NCI-H748 (cell line): ENCODE results near the gene RALGPS1.

ENCODE experiments used
- DNase-seq: peaks from one replicate; lab custom pipeline; 2025; ENCODE audit not compliant: unreplicated experiment; lab: John Stamatoyannopoulos, UW

Gene RALGPS1

DNA sequence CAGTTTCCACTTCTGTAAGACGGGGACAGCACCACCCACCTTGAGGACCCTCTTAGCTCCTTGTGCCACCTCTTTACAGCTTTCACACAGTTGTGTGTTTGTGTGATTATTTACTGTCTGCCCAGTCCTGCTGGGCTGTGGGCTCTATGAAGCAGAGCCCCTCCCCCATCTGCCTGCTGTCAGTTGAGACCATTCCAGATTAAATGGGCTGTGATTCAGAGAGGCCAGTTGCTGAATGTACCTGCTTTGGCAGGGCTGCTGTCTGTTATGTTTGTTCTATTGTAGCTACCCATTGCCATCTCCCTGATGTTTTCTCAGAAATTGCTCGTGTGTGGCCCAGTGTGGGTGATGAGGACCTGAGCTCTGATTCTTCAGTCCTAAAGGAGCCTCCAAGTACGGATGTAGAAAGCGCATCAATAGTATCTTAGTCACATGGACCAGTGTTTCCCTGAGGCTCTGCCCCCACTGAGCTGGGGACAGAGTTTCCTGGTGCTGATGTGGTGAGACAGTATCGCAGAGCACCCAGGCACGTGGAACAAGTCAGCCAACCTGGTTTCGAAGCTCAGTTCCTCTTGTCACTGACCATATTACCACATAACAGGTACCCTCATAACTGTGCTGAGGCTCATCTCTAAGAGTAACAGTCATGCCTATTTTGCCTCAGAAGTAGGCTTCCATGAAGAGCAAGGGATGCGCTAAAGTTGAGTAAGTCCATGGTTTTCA is 204.2 kb downstream of the RALGPS1 start:
- DNase-seq = no peak

DNA sequence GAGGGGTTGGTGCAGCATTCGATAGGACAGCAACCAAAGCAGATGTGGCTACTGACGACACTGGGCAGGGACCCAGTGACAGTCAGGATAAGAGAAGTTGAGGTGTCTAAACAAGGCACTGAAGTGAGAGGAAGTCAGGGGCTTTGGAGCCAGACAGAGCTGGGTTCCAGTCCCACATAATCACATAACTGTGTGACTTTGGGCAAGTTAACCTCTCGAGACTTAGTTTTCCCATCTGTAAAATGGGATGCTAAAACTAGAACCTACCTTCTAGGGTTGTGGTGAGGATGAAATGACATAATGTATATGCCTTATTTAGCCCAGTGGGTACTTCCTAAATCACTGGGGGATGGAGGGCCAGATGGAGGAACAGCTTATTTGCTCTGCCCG is 204.7 kb downstream of the RALGPS1 start:
- DNase-seq = no peak

DNA sequence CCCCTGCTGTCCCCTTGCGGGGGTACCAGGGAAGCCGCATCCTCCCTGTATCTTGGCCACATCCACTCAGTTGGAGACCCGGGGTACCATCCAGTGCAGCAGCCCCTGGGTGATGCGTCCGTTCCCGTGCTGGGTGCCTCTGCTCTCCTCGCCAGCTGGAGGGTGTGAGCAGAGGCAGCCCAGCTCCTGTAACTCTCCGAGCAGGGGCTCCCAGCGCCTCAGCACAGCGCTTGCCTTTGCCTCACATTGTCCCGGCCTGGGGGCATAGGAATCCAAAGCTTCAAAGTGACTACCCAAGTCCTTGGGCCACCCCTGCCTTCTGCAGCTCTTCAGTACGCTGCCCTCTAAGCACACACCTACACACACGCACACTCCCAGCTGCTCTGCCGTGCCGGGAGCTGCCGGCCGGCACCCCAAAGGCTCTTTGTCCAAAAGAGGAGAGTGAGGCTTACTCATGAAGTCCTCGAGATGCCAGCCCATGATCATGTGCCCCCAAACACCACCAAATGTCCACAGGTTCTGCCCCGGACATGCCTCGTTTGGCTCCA is 207.1 kb downstream of the RALGPS1 start:
- no peak for DNase-seq

DNA sequence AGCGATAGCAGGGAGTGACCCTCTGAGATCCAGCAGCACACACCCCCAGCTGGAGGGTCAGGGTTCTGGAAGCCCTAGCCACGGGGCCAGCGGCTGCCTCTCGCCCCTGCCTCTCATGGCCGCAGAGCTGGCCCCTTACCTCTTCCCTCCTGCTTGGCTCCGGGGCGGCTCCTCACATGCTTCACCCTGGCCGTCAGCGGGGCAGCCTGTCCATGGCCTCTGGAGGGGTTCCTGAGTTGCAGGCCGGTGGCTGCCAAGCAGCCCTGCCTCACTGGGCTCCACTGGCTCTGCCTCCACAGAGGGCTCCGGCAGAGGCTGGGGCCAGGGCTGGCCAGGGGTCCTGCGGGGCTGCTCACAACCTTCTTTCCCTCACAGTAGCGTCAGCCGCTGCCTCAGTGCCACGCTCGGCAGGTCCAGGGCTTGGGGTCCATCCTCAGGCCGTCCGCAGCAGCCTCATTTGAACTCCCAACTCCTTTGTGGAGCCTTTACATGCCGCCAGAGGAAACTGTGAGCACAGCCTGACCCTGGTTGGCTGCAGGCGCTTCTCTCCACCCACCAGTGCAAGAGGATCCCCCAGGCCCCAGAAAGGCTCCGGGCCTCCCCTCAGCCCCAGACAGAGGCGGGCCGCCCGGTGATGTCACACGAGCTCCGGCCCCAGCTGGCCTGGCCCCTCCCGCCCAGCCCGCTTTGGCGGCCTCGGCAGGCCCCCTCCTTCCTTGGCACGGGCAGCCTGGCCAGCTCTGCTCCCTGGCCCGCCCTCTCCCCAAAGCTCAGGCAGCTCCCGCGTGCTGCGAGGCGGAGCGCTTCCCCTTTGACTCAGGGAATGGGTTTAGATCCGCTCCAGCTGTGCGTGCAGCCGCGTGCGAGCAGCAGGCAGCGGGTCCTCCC is 207.8 kb downstream of the RALGPS1 start, which contains the start of gene ANGPTL2:
Gene ANGPTL2, minus strand, starts transcription at position 460 of the 888 bp plus-strand sequence. CDS start 13,904 bp downstream, outside the sequence.
- peak; percentile 69 for DNase-seq

DNA sequence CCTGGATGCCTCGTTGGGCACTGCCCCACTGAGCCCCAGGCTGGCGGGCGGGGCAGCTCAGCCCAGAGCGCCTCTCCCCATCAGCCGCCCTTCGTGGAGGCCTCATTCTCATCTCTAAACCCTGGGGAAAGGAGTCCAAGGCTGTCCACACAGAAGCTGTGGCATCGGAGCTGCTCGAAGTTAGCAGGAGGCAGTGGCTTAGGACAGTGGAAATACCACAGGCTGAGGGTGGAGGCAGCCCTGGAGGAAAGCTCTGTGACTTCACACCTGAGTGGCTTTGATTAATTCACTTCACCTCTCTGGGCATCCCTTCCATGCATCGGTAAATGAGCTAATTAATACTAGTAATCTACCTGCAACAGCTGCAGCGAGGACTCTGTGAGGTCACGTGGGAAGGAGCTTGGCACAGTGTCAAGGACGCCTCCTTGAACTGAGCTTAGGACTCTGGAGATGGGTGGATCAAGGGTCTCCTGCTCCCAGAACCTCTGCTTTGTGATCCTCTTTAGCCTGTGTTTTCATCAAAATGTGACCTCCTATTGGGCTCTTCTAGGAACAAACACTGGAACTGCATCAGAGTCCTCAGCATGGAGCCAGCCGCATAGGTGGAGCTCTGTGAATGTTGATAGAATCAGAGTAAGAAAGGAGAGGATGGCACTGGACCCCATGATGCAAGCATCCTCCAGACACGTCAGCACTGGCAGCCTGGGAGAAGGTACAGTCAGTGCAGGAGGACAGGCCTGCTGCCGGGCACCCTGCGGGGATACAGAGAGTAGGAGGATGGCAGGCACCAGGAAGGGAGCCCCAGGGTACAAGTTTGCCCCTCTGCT is 208.7 kb downstream of the RALGPS1 start:
- peak; percentile 36 for DNase-seq

DNA sequence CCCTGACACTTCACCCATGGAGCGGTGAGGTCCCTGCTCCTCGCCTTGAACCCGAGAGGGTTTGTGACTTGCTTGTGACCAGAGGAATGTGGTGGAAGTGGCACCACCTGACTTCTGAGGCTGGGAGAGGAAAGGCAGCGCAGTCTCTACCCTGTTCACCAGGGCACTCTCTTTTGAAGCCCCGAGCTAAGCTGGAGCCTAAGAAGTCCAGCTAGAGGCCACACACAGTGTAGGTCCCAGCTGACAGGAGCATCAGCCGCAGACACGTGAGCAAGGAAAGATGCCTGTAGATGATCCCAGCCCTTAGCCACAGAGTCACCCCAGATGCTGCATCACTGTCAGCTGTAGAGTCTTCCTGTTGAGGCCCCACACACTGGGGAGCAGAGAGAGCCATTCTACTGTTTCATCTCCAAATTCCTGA is 209.5 kb downstream of the RALGPS1 start:
- no peak for DNase-seq

DNA sequence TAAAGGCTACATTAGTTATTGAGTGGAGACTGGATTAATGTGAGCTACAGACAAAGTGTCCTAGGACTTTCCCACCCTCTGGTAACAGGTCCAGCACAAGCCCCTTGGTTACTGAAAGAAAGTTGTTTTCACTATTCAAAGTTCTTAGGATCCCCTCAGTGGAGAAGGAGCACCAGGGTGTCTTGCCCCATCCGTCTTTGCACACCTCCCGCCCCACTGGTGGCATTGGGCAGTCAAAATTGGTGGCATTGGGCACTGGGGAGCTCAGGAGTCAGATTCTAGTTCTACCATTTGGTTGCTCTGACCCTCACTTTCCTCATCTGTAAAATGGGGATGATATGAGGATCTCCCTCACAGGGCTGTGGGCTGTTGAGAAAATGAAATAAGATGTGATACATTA is 210.2 kb downstream of the RALGPS1 start:
- no peak for DNase-seq

DNA sequence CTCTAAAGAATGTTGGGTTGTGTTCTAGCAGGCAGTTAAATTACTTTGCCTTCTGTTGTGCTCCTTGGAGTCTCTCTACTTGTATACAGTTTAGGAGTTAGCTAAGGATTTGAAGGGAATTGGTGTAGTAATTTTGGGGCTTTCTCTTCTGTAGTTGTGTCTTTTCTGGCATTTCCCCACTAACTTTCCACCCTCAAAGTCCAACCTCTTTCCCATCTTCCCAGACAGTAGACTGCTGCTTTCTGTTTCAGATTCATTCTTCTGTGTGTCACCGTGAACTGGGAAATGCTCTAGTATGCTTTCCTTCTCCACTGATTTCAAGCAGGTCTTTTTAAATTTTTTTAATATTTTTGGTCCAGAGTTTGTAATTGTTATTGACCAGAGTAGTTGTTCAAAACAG is 212.4 kb downstream of the RALGPS1 start:
- no peak for DNase-seq

DNA sequence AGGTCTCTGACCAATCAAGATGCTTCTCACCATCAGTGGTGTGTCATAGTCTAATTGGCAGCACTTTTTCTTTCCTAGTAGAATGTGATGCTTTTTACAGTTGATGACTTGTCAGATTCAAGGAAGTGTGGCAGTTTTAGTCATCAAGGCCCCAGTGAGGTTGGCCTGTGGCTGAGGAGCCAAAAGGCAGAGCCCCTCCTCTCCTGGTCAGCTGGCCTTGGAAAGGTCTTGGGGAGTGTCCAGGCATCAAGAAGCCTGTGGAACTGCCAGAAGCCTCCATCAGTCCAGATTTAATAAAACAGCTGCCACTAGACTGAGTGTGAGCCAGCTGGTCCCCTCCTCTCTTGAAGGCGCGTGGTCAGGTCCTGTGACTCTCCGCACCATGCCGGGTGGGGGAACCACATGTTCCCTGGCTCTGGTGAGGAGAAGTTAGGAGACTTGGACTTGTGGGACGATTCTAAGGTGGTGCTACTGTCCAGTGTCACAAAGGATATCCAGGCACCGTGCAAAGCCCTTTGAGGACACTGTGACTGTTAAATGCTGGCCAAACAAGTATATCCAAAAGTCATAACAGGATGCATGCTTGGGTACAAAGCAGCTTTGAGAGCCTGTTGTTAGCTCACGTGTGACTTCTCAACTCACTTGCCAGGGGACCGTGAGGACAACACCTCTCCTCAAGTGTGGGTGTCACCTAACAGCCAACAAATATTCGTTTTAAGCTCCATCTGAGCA is 213.9 kb downstream of the RALGPS1 start:
- no peak for DNase-seq

DNA sequence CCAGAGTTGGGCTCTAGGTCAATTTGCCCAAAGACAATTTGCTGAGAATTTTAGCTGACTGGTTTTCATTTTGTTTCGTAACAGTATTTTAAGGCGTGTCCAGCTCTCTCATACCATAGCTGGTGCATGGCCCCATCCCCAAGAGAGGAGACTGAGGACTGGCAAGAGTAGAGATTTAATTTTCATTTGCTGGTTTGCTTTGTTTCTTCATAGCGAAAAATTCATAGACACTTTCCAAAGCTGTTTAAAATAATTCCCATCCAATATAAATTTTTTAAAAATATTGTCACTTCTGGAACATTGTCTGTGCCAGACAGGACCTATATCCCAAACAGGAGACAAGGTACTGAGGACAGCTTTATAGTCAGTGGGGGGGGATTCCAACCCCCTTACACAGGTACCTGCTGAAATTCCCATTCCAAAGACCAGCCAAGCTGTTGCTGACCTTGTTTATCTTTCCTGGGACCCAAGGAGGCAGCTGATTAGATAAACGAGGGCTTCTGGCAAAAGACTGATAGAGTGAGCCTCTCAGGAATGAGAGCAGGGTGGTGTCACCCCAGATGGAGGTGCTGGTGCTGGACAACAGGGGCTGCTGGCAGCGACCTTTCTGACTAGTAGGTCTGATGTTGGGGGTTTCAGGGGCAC is 214.6 kb downstream of the RALGPS1 start:
- DNase-seq = no peak

DNA sequence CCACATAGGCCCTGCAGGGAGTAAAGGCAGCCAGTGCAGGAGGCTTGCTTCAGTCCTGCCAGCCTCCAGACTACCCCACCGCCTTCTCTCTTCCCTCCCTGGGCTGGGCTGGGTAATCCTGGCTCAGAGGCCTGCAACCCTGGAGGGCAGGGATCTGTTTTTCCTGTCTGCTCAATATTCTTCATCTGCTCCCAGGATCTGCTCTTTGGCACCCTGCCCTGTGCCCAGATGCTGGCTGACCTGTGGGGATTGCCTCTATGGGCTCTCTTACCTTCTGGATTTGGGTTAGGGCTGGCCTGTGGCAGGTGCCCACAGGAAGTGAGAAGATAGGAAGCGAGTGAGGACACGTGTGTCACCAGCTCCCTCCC is 215.1 kb downstream of the RALGPS1 start:
- no peak for DNase-seq

DNA sequence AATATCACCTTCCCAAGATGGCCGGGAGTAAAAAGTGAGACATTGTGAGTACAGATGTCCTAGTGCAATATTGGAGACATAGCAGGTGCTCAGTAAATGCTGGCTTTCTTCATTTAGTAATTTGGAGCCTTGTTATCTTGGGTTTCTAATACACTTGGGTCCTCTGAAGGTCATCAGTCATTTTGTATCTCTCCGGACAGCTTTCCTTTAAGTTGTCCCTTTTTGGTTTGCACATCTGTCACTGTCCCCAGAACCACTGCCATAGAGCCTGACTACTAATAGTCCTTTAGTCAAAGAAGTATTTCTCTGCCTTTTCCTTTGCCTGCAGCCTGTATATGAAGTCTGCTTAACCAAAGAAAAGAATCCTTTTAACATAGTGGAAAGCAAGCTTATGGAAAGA is 215.7 kb downstream of the RALGPS1 start:
- DNase-seq = no peak

DNA sequence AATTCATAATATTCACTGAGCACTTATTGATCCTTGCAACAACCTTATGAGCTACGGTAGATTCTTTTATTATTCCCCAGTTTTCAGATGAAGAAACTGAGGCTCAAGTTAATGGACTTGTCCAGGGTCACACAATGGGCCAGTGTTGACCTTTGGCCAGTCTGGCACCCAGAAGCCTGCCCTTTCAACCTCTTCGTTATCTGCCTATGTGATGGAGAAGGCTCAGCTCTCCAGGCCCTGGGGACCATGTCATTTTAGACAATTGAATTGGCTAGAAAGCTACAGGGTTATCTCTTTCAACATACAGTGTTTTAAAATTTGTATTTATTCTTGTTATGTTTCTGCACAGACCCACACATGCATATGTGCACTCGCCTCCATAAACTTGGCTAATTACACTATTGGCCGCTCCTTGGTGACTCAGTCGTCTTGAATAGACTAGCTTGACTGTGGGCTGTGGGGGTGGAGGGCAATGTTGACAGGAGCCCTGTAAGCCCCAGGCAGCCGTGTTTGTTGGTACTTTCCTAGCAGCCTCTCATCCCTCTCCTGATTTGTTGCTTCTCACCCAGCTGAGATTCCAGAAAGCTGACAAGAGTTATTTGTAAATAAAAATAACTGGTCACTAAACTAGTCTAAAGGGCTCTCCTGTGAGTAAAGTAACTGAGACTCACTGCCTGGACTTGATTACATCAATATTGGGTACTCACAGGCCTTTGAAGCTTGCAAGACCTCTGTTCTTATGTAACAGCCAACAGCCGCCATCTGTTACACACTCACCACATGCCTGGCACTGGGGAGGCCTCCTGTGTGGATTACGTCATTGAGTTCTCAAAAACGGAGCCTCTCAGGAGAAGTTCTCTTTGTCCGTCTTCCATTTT is 216.3 kb downstream of the RALGPS1 start:
- DNase-seq = no peak

DNA sequence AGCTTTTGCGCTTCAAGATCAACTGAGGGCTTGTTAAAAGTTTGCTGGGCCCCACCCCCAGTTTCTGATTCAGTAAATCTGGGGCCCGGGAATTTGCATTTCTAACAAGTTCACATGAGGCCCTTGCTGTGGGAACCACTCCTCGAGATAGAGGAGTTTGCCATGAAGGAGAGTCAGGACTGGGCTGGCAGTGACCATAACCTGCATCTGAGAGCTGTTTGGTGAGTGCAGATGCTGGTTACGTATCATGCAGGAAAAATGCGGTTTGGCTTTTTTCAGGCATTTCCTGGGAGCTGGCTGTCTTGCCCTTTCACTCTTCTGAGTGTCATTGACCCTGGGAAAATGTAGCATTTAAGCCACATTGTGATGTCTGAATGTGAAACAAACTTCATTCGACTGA is 217.3 kb downstream of the RALGPS1 start:
- no peak for DNase-seq

DNA sequence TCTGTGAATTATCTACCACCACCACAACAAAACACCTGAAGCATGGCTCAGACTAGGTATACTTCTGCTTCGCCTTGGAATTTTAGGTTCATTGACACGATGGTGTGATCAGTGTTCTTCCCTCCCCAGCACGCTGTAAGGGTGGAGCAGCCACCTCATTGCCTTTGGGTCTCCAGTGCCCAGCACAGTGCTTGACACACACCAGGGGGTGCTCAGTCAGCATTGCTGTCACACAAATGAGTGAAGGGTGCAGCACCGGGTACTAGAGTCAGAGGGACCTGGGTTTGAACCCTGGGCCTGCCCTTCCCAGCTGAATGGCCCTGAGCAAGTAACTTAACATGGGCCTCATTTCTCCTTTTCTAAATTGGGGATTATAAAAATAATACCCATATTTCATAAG is 217.8 kb downstream of the RALGPS1 start:
- DNase-seq = no peak

DNA sequence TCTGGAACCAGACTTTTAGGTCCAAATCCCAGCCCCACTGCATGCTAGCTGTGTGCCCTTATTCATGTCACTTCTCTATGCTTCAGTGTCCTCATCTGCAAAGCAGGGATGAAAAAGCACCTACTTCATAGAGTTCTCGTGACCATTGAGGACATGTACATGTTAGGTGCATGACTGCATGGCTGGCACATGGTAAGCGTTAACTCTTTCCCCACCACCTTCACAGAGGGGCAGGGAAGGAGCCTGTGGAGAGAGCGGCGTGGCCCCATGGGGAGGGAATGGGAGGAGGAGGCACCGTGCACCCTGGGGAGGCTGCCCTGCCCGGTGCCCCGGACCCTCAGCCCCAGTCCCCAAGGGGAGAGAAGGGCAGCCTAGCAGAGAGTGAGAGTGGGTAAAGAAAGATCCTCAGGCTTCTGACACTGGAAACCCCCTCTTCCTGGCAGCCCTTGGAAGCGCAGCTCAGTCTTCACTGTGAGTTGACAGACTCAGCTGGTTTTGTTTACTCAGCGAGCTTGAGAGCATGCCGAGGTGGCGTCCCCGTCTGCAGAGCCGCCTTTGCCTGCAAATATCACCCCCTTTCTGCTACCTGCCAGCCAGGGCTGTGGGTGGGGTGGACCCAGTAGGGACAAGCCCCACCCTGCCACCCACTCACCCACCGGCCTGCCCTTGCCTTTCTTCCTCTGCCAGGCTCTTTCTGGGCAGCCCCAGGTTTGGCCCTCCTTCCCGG is 218.5 kb downstream of the RALGPS1 start:
- peak; percentile 54 for DNase-seq

DNA sequence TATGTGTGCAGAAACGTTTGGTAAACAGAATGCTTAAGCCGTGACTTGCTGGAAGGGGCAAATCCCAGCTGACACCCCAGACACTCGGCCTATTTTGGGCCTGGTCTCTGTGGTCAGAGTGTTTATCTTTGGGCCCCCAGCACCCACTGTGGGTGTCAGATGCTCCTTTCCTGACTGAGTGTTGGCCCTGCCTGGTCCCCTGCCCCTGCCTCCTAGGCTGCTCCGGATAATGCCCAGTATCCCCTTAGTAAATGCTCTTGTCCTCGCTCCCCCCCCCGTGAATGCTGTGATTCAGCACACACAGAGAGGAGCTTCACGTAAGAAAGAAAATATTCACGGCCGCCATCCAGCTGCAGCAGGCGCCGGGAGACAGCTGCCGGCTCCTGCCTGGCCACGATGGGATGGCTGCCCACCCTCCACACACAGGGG is 219.2 kb downstream of the RALGPS1 start:
- DNase-seq = no peak

DNA sequence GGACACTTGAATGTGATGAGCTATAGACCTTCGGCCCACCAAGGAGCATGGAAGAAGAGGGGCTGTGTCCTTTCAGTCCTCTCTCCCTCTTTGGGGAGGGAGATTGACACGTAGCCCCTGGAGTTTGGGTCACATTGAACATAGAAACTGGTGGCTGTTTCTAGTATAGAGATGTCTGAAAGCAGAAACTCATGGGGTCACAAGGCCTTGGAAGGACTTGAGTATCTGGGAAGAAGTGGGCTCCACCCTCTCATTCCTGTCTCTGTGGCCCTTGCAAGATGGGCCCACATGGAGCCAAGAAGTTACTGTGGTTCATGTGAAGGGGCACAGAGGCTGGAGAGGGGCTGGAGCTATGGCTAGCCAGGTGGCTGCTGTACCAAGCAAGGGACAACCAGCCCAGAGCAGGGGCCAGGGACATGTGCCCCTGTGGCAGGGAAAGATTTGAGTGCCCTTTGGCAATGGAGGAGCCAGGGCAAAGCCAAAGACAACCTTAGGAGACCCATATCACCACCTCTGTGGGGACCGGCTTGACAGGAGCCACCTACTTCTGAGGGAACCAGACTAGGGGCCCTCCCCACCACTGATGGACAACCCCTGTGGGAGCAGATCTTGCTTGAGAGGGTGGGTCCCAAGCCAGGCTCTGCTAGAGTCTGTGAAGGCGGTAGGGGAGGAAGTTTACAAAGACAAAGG is 220.6 kb downstream of the RALGPS1 start:
- DNase-seq = no peak
